Stimulated activated CD8-positive, alpha-beta memory T cell treated with anti-CD3 and anti-CD28 coated beads, Interleukin-15, amount 100 ng/mL, for 48 hours (primary cell): Measurements from ENCODE around the gene VAT1L.
"Not testable (repeated sequence)": the region's sequence is repeated elsewhere in the genome, so short reads cannot be mapped to it uniquely, and the experiment has no call there.

Source experiments
- DNase-seq, 2 donors: peaks; one replicate each; pipeline ENCODE4 v3.0.0-alpha.2; 2020; ENCODE audit warnings: low read depth in 2 of 2

Gene VAT1L

DNA sequence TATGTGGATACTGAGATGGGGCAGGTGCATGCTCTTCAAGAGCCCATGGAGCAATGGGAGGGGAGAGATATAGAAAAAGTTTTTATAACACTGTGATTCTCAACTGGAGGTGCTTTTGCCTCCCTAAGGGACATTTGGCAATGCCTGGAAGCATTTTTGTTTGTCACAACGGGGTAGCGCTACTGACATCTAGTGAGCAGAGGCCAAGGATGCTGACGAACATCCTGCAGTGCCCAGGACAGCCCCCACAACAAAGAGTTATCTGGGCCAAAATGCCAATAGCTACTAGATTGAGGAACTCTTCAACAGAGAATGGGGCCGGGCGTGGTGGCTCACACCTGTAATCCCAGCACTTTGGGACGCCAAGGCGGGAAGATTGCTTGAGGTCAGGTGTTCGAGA lies 166.8 kb downstream of the VAT1L start:
- DNase-seq = no peak

DNA sequence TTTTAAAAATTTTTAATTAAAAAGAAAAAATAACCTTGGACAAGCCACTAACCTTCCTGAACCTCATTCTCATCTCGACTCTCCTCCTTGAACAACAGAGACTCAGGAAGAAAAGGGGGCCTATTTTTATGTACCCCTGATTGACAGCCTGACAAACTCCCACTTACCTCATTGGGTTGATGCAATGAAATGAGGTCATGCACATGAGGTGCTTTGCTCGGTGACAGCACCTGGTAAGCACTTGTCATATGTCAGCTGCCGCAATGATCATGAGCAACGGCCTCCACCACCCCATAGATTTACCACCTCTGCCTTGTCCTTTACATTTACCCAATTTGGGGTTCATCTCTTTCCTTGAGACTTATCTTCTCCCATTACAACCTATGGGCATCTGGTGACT lies 167.9 kb downstream of the VAT1L start:
- no peak for DNase-seq

DNA sequence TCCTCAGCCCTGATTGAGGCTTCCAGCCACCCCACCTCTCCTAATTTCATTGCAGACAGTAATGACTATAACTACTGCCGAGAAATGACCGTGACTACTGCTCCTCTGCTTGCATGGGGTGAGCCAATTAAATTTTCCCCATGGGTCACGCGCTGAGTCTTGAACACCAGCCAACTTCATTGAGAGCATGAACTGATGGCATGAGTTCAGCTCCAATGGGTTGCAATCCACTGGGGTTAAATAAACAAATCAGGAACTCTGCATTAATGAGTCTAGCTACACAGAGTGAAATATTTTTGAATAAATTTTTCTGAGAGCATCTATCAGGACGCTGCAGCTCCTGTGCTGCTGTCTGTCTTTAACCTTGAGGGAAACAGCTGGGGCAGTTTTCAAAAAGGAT lies 172.4 kb downstream of the VAT1L start:
- no peak for DNase-seq

DNA sequence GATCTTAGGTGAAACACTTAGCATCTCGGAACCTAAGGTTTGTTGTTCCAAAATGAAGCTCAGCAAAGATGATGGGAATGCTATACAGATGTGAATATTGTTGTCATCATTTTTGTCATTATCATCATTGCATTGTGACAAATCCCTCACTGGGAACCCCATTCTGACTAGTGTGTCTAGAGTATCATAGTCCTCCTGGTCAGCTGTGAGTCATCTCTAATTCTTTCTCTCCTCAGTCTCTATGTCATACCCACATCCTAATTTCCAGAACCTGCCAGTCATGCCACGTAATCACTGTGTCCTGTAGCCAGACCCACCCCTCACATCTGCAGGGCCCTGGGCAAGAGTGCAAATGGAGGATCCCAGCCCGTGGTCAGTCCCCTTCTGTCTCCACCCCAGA lies 173.4 kb downstream of the VAT1L start:
- DNase-seq = no peak

DNA sequence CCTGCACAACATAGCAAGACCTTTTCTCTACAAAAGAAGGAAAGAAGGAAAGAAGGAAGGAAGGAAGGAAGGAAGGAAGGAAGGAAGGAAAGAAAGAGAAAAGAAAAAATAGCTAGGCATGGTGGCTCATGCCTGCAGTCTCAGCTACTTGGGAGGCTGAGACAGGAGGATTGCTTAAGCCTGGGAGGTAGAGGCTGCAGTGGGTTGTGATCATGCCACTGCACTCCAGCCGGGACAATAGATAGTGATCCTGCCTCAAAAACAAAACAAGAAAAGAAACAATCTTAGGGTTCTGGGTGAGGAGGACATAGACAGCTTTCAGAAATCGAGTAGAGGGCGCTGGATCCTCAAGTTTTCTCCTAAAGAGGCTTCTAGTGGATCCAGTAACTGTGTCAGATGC lies 174.3 kb downstream of the VAT1L start:
- no peak for DNase-seq

DNA sequence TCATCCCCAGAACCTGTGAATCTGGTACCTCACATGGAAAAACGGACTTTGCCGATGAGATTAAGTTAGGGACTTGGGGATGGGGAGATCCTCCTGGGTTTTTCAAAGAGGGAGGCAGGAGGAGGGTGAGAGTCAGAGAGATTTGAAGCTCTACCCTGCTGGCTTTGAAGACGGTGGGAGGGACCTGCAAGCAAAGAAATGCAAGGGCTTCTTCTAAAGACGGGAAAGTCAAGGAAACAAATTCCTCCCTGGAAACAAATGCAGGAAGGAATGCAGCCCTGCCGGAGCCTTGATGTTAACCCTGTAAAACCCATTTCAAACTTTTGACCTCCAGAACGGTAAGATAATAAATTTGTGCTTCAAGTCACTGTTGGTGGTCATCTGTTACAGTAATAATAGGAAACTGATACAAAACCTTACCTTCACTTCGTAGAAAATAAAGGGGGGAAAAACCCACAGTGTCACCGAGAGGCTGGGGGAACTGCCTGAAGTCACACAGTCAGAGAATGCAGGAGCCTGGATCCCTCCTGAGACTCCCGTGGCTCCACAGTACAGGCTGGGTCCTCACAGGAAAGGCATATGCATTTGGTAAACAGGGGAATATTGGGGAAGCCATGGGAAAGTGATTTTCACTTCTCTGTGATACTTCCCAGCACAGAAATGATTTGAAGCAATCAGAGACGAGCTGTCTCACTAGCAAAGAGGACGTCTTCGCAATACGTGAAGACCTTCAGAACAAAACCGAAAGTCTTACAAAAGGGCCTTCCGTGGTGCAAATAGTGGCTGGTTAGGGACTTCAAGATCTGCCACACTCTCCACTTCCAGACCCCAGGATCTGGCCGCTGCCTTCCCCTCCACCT lies 175.1 kb downstream of the VAT1L start:
- no peak for DNase-seq

DNA sequence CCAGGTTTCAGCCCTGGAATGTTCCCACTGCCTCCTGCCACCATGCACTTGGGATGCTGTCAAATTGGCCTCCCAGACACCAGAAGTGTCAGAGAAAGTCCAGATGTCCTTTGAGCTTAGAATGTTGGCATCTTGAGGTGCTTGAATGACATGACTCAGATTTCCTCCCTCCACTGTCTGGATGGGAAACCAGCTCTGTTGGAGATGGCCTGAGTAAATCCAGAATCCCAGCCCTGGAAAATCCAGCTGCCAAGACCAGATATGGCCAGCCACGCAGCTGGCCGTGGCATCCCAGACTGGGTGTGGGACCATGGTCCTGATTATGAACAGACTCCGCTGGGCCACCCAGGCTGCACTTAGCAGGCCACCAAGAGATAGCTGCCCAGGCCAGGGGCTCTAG lies 177.0 kb downstream of the VAT1L start:
- no peak for DNase-seq

DNA sequence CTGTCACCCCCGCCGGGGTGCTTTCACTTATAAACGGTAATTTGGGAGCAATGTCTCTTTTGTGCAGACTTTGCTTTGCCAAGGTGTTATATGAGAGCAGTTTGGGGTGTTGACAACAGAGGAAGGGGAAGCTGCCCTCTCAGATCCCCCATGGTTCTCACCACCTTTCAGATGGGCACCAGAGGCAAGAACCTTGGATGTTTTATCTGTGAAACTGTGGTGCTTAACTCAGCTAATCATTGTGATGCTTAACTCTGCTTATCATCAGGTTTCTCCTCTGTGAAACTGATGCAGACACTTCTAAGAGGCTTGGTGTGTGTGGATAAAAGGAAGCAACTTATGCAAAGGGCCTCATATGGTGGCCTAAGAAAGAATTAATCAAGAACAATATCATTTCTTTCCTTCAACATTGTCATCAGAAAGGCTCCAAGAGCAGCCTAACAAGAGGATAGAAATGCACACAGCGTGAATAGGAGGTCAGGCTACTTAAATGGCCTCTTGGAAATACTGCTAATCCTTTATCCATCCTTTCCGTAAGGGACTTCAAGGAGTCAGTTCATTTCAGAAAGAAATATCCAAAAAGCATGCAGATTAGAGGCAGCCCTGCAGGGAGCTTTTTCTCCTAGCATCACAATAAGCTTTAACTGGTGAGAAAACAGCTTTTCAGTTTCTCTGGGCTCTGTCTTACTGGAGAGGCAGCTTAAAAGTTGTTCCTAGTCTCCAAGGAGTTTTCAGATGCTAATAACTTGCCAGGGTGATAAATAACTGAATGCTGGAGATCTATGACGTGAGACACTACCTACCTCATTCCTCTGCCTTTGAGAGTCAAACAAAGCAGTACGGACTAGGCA lies 178.9 kb downstream of the VAT1L start:
- DNase-seq = no peak

DNA sequence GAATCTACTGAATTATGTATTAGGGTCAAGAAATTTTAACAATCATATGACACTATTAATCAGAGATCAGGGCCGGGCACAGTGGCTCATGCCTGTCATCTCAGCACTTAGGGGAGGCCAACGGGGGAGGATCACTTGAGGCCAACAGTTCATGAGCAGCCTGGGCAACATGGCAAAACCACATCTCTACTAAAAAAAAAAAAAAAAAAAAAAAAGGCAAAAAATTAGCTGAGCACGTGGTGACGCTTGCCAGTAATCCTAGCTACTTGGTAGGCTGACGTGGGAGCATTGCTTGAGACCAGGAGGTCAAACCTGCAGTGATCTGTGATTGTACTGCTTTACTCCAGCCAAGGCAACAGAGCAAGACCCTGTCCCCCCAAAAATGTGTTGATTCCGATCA lies 181.5 kb downstream of the VAT1L start:
- no peak for DNase-seq

DNA sequence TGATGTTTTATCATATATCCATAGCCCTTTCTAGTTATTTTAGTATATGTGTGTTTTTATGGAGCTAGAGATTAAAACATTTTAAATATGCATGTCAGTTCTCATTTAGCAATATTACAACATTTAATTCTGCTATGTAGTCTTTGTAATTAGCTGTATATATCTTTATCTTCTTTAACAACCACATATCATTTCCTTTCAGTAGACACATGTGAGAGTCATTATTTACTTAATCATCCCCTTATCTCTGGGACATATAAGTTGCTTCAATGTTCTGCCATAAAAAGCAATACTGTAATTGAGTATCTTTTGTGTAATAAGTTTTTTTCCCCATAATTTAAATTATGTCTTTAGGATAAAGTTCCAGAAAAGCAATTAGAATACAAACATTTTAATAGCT lies 182.0 kb downstream of the VAT1L start:
- DNase-seq = no peak

DNA sequence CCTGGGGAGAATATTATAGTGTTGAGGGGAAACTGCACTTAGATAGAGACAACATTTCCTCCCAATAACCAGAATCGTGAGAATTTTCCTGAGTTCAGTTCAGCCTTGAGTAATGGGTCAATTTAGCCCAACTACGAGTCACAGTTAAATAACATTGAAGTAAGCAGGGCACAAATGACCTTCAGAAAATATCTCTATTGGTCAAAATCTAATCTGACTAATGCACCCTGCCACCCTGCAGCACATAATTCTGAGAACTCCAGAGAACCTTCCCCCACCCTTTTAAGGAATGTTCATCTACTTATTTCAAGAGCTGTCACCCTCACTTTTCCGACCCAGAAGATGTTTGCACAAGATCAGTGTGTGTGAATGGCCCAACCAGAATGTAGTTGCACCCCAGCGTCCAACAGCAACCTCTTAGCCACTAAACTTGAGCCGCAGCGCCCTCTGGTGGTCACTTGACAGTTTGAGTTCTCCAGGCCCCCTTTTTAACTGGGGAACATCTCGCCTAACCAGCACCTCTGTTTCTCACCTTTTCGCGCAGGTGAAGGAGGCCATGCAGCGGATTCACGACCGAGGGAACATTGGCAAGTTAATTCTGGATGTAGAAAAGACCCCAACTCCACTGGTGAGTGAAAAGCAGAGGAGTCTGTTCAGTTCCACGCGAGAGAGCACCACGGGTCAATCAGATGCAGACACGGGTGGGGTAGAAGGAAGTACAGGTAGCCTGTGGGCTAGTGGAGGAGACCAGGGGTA lies 183.1 kb downstream of the VAT1L start:
- DNase-seq = peak; percentile 40 to 47

DNA sequence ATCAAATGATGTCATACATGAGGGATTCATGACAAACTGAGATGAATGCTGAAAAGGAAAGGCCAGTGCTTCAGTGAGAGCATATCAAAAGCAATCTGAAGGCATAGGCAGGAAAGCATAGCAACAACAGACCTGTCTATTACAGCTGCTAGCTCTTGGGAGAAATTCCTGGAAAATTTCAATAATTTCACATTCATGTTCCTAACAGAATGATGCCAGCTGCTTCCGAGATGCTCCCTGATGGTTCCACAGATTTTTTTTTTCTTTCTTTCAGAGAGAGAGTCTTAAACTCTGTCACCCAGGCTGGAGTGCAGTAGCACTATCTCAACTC lies 183.7 kb downstream of the VAT1L start:
- no peak for DNase-seq

DNA sequence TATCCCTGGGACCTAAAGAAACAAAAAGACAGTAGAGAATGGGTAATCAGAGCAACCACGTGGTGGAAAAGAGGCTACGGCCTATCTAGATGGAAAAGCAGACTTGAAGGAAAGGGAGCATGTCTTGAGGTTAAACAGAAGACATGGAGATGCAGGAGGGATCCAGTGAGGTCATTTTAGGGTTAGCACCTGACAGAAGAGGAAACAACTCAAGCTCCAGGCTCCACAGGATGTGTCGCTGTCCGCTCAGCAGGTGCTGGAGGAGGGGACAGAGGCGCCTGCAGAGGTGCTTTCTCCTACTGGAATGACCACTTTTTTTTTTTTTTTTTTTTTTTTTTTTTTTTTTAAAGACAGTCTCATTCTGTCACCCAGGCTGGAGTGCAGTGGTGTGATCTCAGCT lies 186.5 kb downstream of the VAT1L start:
- DNase-seq = no peak

DNA sequence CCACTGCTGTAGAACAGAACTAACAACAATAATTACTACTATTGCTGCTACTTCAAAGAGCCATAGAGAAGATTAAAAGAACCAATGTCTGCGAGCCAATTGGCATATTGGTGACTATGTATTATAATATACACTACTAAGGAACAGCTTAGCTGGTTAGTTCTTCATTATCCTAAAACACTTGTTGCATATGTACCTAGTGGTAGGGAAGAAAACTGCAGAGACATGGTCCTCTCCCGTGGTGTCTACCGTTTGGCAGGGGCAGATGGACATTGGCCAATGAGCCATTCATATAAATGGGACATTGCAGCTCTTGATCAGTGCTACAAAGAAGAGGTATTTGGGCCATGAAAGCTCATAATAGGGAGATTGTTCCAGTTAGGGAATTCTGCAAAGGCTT lies 187.6 kb downstream of the VAT1L start:
- DNase-seq = no peak

DNA sequence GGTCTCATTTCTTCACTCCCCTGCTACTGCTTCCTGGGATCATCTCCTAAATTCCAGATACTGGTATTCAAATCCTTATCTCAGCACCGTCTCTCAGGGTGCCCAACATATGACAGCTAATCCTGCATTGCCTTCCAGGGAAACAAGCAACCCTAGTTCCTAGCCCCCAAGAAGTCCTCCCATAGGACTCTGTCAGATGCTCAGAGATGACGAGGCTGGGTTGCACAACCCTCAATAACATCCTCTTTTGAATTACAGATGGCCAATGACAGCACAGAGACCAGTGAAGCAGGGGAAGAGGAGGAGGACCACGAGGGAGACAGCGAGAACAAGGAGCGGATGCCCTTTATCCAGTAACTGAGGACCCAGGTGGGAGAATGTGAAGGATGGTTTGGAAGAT lies 189.0 kb downstream of the VAT1L start:
- no peak for DNase-seq

DNA sequence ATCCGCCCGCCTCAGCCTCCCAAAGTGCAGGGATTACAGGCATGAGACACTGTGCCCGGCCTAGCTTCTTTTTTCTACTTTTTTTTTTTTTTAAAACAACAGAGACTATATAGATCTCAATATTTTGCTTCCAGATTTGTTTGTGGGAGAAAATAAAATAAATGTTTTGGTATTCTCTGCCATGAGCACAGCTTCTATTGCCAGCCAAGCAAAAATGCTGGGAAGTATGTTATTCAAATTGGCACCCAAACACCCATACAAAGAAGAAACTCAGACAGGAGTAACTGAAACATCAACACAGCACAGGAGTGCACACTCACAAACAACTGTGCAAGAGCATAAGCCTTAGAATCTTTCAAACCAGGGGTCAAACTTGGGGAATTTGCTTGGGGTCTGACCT lies 196.7 kb downstream of the VAT1L start:
- no peak for DNase-seq

DNA sequence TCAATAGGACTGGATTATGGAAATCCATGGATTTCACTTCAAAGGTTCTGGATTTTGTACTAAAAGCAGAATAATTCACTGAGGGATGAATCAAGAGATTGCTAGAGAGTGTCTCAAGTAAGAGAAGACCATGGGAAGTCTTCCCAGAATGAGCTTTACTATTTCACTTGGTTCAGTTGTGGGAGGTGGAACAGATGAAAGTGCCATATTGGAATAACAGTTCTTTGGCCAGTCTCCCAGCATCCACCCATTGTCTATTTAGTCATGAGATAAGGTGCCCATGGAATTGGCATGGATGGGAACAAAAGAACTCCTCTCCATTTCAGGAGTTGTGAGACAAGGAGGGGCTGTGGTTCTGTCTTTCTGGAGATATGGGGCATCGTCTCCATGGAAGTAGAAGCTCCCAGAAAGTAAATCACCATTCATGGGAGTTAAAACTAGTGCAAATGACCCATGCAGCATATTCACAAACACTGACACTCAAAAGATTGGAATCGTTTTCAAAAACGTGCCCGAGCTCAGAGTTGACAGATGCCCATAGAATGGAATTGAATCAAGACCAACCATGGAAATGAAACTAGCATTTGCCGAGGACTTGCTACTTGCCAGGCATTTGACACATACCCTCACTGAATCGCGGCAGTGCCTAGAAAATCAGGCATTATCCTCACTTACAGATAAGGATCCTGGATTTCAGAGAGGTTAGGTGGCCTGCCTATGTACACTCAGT lies 197.8 kb downstream of the VAT1L start:
- no peak for DNase-seq

DNA sequence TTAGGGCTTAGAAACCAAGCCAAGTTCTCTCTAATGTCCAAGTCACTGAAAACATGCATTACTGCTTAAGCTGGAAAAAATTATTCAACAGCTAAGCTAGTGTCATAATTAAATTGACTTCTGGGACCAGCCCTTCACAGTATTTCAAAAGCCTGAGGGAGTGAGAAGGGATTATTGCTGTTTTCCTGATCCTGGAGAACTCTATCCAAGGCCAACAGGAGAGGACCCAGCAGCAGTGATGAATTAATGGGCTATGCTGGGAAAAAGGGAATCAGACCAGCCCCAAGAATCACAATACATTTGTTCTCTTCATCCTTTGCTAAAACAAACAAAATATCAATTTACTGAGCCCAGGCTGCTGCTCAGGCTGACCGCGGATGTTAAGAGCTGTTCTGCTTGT lies 199.4 kb downstream of the VAT1L start:
- DNase-seq = no peak

DNA sequence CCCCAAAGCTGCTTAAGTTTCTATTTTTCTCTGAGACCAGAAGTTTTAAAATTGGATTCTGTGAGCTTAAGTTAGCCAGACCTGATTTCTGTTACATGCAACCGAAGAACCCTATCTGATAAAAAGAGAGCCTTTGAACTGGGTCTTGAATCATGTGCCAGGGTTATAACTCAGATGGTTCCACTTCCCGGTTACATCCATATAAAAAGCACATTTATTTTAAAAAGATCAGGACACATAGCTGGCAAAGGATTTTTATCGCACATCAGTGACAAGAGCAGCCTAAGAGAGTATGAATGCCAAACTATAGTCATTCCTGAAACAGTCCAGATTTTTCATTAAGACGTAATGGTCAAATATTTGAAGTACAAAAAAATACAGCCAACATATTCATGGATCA lies 201.5 kb downstream of the VAT1L start:
- no peak for DNase-seq

DNA sequence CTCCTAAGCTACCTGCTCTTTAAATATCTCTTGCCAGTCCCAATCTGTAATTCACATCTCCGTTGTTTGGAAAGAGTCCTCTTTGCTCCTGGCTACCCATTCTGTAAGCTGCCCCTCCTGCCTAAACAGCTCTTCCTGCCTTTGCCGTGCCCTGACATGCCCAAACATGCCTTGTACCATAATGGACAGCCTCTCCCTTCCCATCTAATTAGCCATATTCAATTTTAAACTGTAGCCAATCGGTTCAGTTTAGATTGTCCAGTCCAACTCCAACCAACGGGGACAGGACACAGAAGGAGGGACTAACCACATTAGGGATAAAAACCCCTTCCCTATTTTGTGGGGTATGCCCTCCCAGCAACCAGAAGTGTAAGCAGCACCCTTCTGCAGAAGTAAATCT lies 203.3 kb downstream of the VAT1L start:
- DNase-seq = no peak

DNA sequence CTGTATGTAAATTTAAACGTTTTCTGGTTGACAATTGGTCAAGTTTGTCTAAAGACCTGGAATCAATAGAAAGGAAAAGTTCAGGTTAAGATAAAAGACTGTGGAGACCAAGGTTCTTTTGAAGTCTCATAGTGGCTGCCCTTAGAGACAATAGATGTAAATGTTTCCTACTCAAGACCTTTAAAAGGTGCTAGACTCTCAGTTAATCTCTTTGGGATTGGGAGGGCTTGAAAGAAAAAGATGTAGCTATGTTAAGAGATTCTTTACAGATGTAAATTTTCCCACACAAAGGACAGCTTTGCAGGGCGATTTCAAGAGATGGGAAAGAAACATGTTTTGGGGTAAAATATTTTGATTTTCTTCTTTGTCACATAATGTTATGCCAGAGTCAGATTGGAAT lies 204.0 kb downstream of the VAT1L start:
- DNase-seq = not testable (repeated sequence)
